Activated T-helper 2 cell treated with anti-CD3 and anti-CD28 coated beads, Interferon-gamma antibody, Interleukin-2, Interleukin-4, amounts not matched to agents 10 μg/mL and 5 μg/mL and 100 μg/mL, durations not matched to agents 14 hours and 24 hours and 36 hours (primary cell): ENCODE measurements around the gene RAB15. TPM values are rescaled to one million over a fixed set of nuclear protein-coding genes. Genes with fewer than 3 reads are reported as not detected.

Experiments used
- DNase-seq: peaks from one replicate; pipeline ENCODE4 v3.0.0; 2021; ENCODE audit warnings: low spot score
- H3K27ac Mint-ChIP-seq: one replicate; pipeline ENCODE4 v1.8.0; 2021; ENCODE audit warnings: mixed read lengths
- H3K27me3 Mint-ChIP-seq: one replicate; pipeline ENCODE4 v1.8.0; 2021; ENCODE audit warnings: low read depth, mixed read lengths
- H3K36me3 Mint-ChIP-seq: one replicate; pipeline ENCODE4 v1.8.0; 2021; ENCODE audit warnings: low read depth, mixed read lengths
- H3K4me1 Mint-ChIP-seq: one replicate; pipeline ENCODE4 v1.8.0; 2021; ENCODE audit warnings: low read depth, mixed read lengths
- H3K4me3 Mint-ChIP-seq: one replicate; pipeline ENCODE4 v1.8.0; 2021; ENCODE audit warnings: low read depth, mild to moderate bottlenecking, moderate library complexity, mixed read lengths
- H3K9me3 Mint-ChIP-seq: one replicate; pipeline ENCODE4 v1.8.0; 2021; ENCODE audit warnings: mixed read lengths
- intact Hi-C: fragments of 100-400 bp; cut with micrococcal nuclease; formaldehyde crosslinking; loops from one replicate; pipeline ENCODE4 v1.15.1; 2023
- total RNA-seq: library from RNA; stranded (reverse); gene quantifications from 2 replicates; pipeline ENCODE4 v1.2.3, GENCODE V29; 2022

Gene RAB15
- total RNA-seq, 1 donor from 2014 or later, result 4.7 TPM

DNA sequence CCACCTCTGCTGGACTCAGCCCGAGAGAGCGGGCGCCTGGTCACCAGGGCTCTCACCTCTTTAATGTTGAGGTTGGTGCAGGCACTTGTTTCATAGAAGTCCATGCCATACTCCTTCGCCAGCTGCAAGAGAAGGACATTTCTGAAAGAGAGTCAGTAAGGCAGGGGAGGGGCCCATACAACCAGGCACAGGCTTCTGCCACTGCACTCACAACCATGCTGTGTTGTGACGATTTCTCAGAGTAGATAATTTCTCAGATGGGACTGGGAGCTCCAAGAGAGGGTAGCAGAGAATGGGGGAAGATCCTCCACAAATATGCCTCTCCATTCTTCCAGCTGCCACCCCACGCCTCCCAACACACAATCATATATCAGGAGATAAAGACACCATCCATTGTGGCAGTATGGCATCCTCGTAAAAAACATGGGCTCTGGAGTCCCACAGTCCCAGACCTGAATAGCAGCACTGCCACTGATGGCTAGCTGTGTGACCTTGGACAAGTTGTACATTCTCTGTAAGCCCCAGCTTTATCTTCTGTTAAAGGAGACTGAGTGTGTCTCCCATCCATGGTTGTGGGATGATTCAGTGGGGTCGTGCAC is 23.4 kb downstream of the RAB15 start:
- no peak for DNase-seq
- Mint-ChIP-seq H3K4me1 (peaks cover 4% of the 10 kb centered on the region), H3K27ac (no peak overlapping the region), H3K4me3 (no peak overlapping the region), H3K9me3 (no peaks in the 10 kb centered on the region), H3K36me3 (peaks cover 14% of the 10 kb centered on the region), H3K27me3 (no peaks in the 10 kb centered on the region)
- intact Hi-C loops, result no loop called here

- intact Hi-C loops, result no loop called here
- Mint-ChIP-seq H3K36me3 (peaks cover 14% of the 10 kb centered on the region), H3K4me3 (no peak overlapping the region), H3K4me1 (peaks cover 10% of the 10 kb centered on the region), H3K27ac (no peak overlapping the region), H3K9me3 (no peaks in the 10 kb centered on the region), H3K27me3 (no peaks in the 10 kb centered on the region)
- no peak for DNase-seq
Observed at GRCh38 chr14:64947710-64948611, 24.2 kb downstream of the RAB15 start.

DNA sequence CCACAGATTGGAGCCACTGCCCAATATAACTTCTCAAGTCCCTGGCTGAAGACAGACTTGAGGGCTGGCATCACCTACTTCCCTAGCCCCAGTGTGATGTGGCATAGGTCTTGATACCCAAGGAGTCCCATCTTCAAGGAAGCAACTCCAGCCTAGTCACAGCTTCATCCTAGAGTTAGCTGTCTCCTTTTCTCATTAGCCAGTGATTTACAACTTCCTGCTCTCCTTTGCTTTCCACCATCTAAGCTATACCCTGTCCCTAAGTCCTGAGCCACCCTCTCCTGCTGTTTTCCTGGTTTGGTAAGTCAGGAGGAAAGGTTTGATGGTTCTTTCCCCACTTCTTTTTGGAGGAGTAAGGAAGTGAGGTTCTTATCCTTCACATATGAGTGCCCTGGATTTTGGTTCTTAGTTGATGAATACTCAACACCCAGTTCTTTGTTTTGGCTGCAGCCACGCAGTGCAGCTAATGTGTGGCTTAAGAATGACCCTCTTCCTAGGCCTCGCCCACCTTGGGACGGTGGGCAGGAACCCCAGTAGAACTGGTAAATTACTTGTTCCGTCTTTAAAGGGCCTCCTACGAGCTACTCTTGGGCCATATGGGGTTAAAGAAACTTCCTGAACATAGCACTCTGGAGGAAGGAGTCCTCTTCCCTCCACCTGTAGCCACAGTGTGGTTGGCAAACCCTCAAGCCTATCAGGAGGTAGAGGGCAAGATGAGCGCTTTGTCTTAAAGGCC is 25.7 kb downstream of the RAB15 start:
- peaks cover 10% of the 10 kb centered on the region for H3K4me1 Mint-ChIP-seq
- no peak overlapping the region for H3K4me3 Mint-ChIP-seq
- H3K36me3 Mint-ChIP-seq, result peaks cover 14% of the 10 kb centered on the region
- intact Hi-C loops, result no loop called here
- no peaks in the 10 kb centered on the region for H3K27me3 Mint-ChIP-seq
- H3K9me3 Mint-ChIP-seq, result no peaks in the 10 kb centered on the region
- no peak for DNase-seq
- H3K27ac Mint-ChIP-seq, result no peak overlapping the region

GRCh38 chr14:64945431-64946178 is 26.5 kb downstream of the RAB15 start:
- no peak overlapping the region for H3K27ac Mint-ChIP-seq
- no peaks in the 10 kb centered on the region for H3K27me3 Mint-ChIP-seq
- peaks cover 17% of the 10 kb centered on the region for H3K36me3 Mint-ChIP-seq
- intact Hi-C loops, result no loop called here
- peaks cover 10% of the 10 kb centered on the region for H3K4me1 Mint-ChIP-seq
- no peak overlapping the region for H3K4me3 Mint-ChIP-seq
- H3K9me3 Mint-ChIP-seq, result no peaks in the 10 kb centered on the region
- DNase-seq, result no peak

- peaks cover 10% of the 10 kb centered on the region for H3K4me1 Mint-ChIP-seq
- DNase-seq, result no peak
- no peak overlapping the region for H3K27ac Mint-ChIP-seq
- H3K27me3 Mint-ChIP-seq, result no peaks in the 10 kb centered on the region
- intact Hi-C loops, result no loop called here
- H3K36me3 Mint-ChIP-seq, result peaks cover 18% of the 10 kb centered on the region
- H3K9me3 Mint-ChIP-seq, result no peaks in the 10 kb centered on the region
- no peak overlapping the region for H3K4me3 Mint-ChIP-seq
Observed at GRCh38 chr14:64944861-64945260, 27.3 kb downstream of the RAB15 start.

DNA sequence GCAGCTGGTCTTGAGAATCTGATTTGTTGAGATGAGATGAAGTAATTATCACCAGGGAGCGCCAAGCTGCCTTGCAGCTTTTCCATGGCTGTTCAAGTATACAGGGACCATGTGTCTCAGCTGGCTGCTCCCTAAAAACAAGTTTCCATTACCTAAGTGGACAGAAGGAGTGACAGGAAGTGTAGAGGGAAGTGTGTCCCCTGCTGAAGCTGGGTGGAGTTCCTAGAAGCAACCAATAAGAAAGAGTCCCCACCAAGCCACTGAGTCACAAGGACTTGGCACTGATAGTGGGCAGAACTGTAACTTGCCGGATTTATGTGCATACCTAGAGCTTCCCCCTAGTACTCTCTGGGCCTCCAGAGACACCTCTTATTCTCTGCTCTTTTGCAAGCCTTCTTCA is 28.1 kb downstream of the RAB15 start:
- intact Hi-C loops, result no loop called here
- peaks cover 10% of the 10 kb centered on the region for H3K4me1 Mint-ChIP-seq
- DNase-seq, result no peak
- no peaks in the 10 kb centered on the region for H3K9me3 Mint-ChIP-seq
- no peaks in the 10 kb centered on the region for H3K27me3 Mint-ChIP-seq
- no peak overlapping the region for H3K4me3 Mint-ChIP-seq
- H3K27ac Mint-ChIP-seq, result no peak overlapping the region
- peaks cover 18% of the 10 kb centered on the region for H3K36me3 Mint-ChIP-seq

DNA sequence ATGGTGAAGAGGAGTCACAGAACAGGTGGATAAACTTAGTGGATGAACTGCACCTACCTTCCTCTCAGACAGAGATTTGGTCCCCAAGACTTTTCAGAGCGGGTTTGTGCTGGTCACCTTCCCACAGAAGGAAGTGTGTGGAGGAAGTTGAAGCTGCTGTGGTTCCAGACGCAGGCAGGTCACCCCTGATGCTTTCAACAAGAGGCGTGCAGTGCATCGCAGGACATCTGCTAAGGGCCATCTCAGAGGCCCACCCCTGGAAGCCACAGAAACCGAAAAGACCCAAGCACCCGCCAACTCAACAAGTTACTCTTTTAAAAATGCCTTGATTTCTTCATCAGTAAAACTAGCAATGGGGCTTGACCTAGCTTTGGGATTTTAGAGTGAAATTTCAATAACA is 28.6 kb downstream of the RAB15 start:
- H3K36me3 Mint-ChIP-seq, result peaks cover 23% of the 10 kb centered on the region
- H3K27me3 Mint-ChIP-seq, result no peaks in the 10 kb centered on the region
- intact Hi-C loops, result no loop called here
- DNase-seq, result no peak
- H3K4me1 Mint-ChIP-seq, result peaks cover 12% of the 10 kb centered on the region
- H3K9me3 Mint-ChIP-seq, result no peaks in the 10 kb centered on the region
- H3K27ac Mint-ChIP-seq, result no peak overlapping the region
- H3K4me3 Mint-ChIP-seq, result no peak overlapping the region

DNA sequence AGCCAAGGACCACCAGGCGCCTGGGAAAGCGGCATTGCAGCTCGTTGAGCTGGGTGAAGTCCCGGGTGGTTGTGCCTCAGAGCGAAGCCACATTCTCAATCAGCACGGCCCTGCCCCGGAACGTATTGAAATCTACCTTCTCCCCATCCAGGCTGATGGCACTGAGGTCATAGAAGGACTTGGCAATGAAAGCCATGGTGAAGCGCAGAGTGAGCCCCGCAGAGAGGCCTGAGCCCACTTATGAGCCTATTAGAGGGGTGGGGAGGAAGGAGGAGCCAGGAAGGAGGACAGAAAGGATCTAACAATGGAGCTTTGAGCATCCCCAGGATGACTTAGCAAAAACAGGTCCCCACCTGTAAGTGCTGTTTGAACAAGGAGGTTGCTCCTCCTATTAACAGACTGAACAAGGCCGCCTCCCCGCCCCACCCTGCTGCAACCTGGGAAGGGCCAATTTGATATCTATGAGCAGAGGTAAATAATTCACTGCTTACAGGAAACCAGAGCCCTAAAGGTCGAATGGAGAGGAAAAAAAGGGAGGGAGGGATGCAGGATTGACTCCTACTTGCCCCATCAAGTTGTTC is 29.5 kb downstream of the RAB15 start, which contains the start of gene GPX2:
Gene GPX2 (minus strand): TSS at position 215 of the 581 bp plus-strand sequence. CDS start 19 bp downstream, at position 196.
- Mint-ChIP-seq H3K4me1 (peaks cover 17% of the 10 kb centered on the region), H3K27me3 (no peaks in the 10 kb centered on the region), H3K9me3 (no peaks in the 10 kb centered on the region), H3K27ac (peak within 1 kb of the TSS; percentile 18), H3K4me3 (no peak within 1 kb of the TSS), H3K36me3 (peaks cover 28% of the 10 kb centered on the region)
- no peak for DNase-seq
- intact Hi-C loops, result no loop called here

GRCh38 chr14:64940336-64940910 is 31.7 kb downstream of the RAB15 start:
- Mint-ChIP-seq H3K27ac (no peak overlapping the region), H3K4me3 (no peak overlapping the region), H3K4me1 (peaks cover 27% of the 10 kb centered on the region), H3K27me3 (no peaks in the 10 kb centered on the region), H3K36me3 (peaks cover 36% of the 10 kb centered on the region), H3K9me3 (no peaks in the 10 kb centered on the region)
- DNase-seq, result no peak
- intact Hi-C loops, result no loop called here

DNA sequence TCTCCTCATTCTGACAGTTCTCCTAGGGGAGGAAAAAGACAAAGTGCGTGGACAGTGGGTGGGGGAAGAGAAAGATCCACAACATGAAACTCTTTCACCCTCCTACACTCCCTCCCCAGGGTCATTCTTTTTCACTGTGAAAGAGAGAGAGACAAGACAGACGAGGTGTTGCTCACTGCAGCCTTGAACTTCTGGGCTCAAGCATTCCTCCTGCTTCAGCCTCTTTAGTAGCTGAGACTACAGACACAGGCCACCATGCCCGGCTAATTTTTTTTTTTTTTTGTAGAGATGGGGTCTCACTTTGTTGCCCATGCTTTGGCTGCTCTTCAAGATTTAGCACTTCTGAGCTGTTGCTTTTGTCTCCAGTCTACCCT is 32.3 kb downstream of the RAB15 start:
- no peaks in the 10 kb centered on the region for H3K27me3 Mint-ChIP-seq
- peaks cover 31% of the 10 kb centered on the region for H3K4me1 Mint-ChIP-seq
- H3K4me3 Mint-ChIP-seq, result no peak overlapping the region
- peaks cover 38% of the 10 kb centered on the region for H3K36me3 Mint-ChIP-seq
- no peak for DNase-seq
- no peaks in the 10 kb centered on the region for H3K9me3 Mint-ChIP-seq
- no peak overlapping the region for H3K27ac Mint-ChIP-seq
- intact Hi-C loops, result no loop called here

- intact Hi-C loops, result no loop called here
- H3K36me3 Mint-ChIP-seq, result peaks cover 44% of the 10 kb centered on the region
- H3K27me3 Mint-ChIP-seq, result no peaks in the 10 kb centered on the region
- H3K9me3 Mint-ChIP-seq, result no peaks in the 10 kb centered on the region
- peaks cover 37% of the 10 kb centered on the region for H3K4me1 Mint-ChIP-seq
- H3K27ac Mint-ChIP-seq, result no peak overlapping the region
- H3K4me3 Mint-ChIP-seq, result no peak overlapping the region
- DNase-seq, result no peak
Observed at GRCh38 chr14:64938972-64939816, 32.9 kb downstream of the RAB15 start.
